H1 (cell line): ENCODE results near the gene LPP. TPM values are rescaled to one million over a fixed set of nuclear protein-coding genes. Genes with fewer than 3 reads are reported as not detected.

Experiments used
- CTCF ChIA-PET: fragments of 300-600 bp; sonication (Branson Sonifier 250); formaldehyde crosslinking; loops from one replicate; lab custom pipeline; 2021; ENCODE audit not compliant: partially characterized antibody; lab: Charles Lee
- POLR2A ChIA-PET: fragments of 300-600 bp; sonication (Branson Sonifier 250); formaldehyde crosslinking; loops from one replicate; lab custom pipeline; 2021; ENCODE audit warnings: inconsistent platforms; ENCODE audit not compliant: partially characterized antibody; lab: Charles Lee
- DNase-seq, 2 experiments: peaks; one replicate each; pipeline versions ENCODE4 v3.0.0 to v3.0.0-alpha.2; 2010 to 2022; ENCODE audit warnings: low spot score in 2 of 2, low read depth in 1 of 2, mixed read lengths in 1 of 2
- FAIRE-seq: peaks from 2 replicates; lab custom pipeline; 2011; peaks lifted over from hg19 to GRCh38; lab: Jason Lieb, UNC
- H2AFZ ChIP-seq: 2 replicates; pipeline ENCODE4 v1.8.1; 2012; ENCODE audit warnings: low read length, inconsistent platforms
- H2AK5ac ChIP-seq: 2 replicates; pipeline ENCODE4 v1.6.1; 2013; ENCODE audit warnings: low read depth, low read length
- H2BK120ac ChIP-seq: replicated peaks from 2 replicates; pipeline ENCODE3; 2013; ENCODE audit warnings: low read depth, low read length, inconsistent platforms
- H2BK12ac ChIP-seq: 2 replicates; pipeline ENCODE4 v1.6.1; 2013; ENCODE audit warnings: low read depth, low read length
- H2BK15ac ChIP-seq: 2 replicates; pipeline ENCODE4 v1.6.1; 2013; ENCODE audit warnings: low read length
- H2BK20ac ChIP-seq: 2 replicates; pipeline ENCODE4 v1.6.1; 2013; ENCODE audit warnings: low read length
- H2BK5ac ChIP-seq: 2 replicates; pipeline ENCODE4 v1.6.1; 2013; ENCODE audit warnings: low read depth, low read length
- H3K14ac ChIP-seq: 2 replicates; pipeline ENCODE4 v1.6.1; 2013; ENCODE audit warnings: inconsistent platforms; ENCODE audit not compliant: insufficient read length
- H3K18ac ChIP-seq: 2 replicates; pipeline ENCODE4 v1.6.1; 2013; ENCODE audit warnings: low read length; ENCODE audit errors: extremely low read depth
- H3K23ac ChIP-seq: 2 replicates; pipeline ENCODE4 v1.6.1; 2013; ENCODE audit warnings: inconsistent platforms; ENCODE audit not compliant: insufficient read length
- H3K23me2 ChIP-seq: 2 replicates; pipeline ENCODE4 v1.6.1; 2013; ENCODE audit warnings: low read depth, low read length
- H3K27ac ChIP-seq: 2 replicates; pipeline ENCODE4 v1.6.1; 2011; ENCODE audit warnings: low read depth, low read length, inconsistent platforms
- H3K27me3 ChIP-seq, 4 experiments: replicated peaks in 1 of 4; 1 replicate in 1 of 4; 2 replicates in 3 of 4; pipeline versions ENCODE4 v1.6.1 to v1.8.1; 2011 to 2013; ENCODE audit warnings: low read length in 3 of 4, mild to moderate bottlenecking in 3 of 4, inconsistent platforms in 2 of 4, mixed read lengths in 2 of 4, moderate library complexity in 1 of 4; ENCODE audit not compliant: control insufficient read depth in 3 of 4, insufficient read depth in 3 of 4; ENCODE audit errors: extremely low read depth in 1 of 4
- H3K36me3 ChIP-seq, 4 experiments: 2 replicates each; pipeline versions ENCODE4 v1.6.1 to v1.8.1; 2011 to 2013; ENCODE audit warnings: mild to moderate bottlenecking in 4 of 4, low read length in 3 of 4, moderate library complexity in 2 of 4, control low read depth in 1 of 4, inconsistent platforms in 1 of 4; ENCODE audit not compliant: insufficient read depth in 4 of 4, control insufficient read depth in 2 of 4
- H3K4ac ChIP-seq: replicated peaks from 2 replicates; pipeline ENCODE3; 2013; ENCODE audit warnings: low read length, low read depth, mixed read lengths, inconsistent platforms; ENCODE audit not compliant: insufficient read length
- H3K4me1 ChIP-seq, 4 experiments: replicated peaks in 1 of 4; 1 replicate in 1 of 4; 2 replicates in 3 of 4; pipeline versions ENCODE4 v1.6.1 to v1.8.1; 2011 to 2013; ENCODE audit warnings: low read length in 3 of 4, inconsistent platforms in 2 of 4, mixed read lengths in 1 of 4; ENCODE audit not compliant: insufficient read depth in 4 of 4, control insufficient read depth in 3 of 4
- H3K4me2 ChIP-seq, 2 experiments: 2 replicates each; pipeline versions ENCODE4 v1.6.1 to v1.8.1; 2011 to 2013; ENCODE audit warnings: low read depth in 2 of 2, low read length in 2 of 2, control low read depth in 1 of 2, inconsistent platforms in 1 of 2, mild to moderate bottlenecking in 1 of 2; ENCODE audit not compliant: insufficient read depth in 1 of 2
- H3K4me3 ChIP-seq, 4 experiments: fragments of 200-600, 300-600 bp in 1 of 4; sonication (generic), shearing (Covaris generic), sonication (Bioruptor Twin) in 1 of 4; 2 replicates each; pipeline versions ENCODE4 v1.5.1 to v1.8.1; 2011 to 2016; ENCODE audit warnings: low read length in 4 of 4, low read depth in 3 of 4, control low read depth in 2 of 4, inconsistent platforms in 2 of 4, mild to moderate bottlenecking in 2 of 4, mixed read lengths in 1 of 4, moderate library complexity in 1 of 4; ENCODE audit not compliant: insufficient read depth in 2 of 4; ENCODE audit errors: extremely low read depth in 1 of 4
- H3K56ac ChIP-seq: replicated peaks from 2 replicates; pipeline ENCODE3; 2013; ENCODE audit warnings: low read depth, mild to moderate bottlenecking, mixed read lengths, low read length, inconsistent platforms; ENCODE audit not compliant: insufficient read length
- H3K79me1 ChIP-seq: 2 replicates; pipeline ENCODE4 v1.6.1; 2013; ENCODE audit warnings: low read depth, low read length, control low read depth
- H3K79me2 ChIP-seq, 2 experiments: 2 replicates each; pipeline versions ENCODE4 v1.6.1 to v1.8.1; 2012 to 2013; ENCODE audit warnings: low read length in 2 of 2, mild to moderate bottlenecking in 2 of 2, inconsistent platforms in 1 of 2; ENCODE audit not compliant: insufficient read depth in 2 of 2, control insufficient read depth in 1 of 2
- H3K9ac ChIP-seq, 4 experiments: replicated peaks in 1 of 4; 1 replicate in 1 of 4; 2 replicates in 3 of 4; pipeline versions ENCODE4 v1.6.1 to v1.8.1; 2011 to 2013; ENCODE audit warnings: low read depth in 3 of 4, low read length in 3 of 4, control low read depth in 2 of 4, mild to moderate bottlenecking in 2 of 4, moderate library complexity in 2 of 4, inconsistent platforms in 1 of 4; ENCODE audit errors: extremely low read depth in 1 of 4
- H3K9me3 ChIP-seq, 2 experiments: 2 replicates each; pipeline versions ENCODE4 v1.6.1 to v1.8.1; 2012 to 2013; ENCODE audit warnings: mild to moderate bottlenecking in 2 of 2, moderate library complexity in 2 of 2, control low read depth in 1 of 2, inconsistent platforms in 1 of 2, low read depth in 1 of 2, low read length in 1 of 2, mixed read lengths in 1 of 2; ENCODE audit not compliant: insufficient read depth in 2 of 2
- H4K20me1 ChIP-seq, 2 experiments: replicated peaks in 1 of 2; 2 replicates each; pipeline versions ENCODE3 to v1.8.1; 2011 to 2013; ENCODE audit warnings: inconsistent platforms in 2 of 2, low read length in 2 of 2, mild to moderate bottlenecking in 1 of 2; ENCODE audit not compliant: insufficient read depth in 2 of 2, control insufficient read depth in 1 of 2
- H4K5ac ChIP-seq: 2 replicates; pipeline ENCODE4 v1.6.1; 2013; ENCODE audit warnings: low read length, low read depth, mixed read lengths, inconsistent platforms; ENCODE audit not compliant: insufficient read length
- H4K8ac ChIP-seq: 2 replicates; pipeline ENCODE4 v1.8.0; 2013; ENCODE audit warnings: mild to moderate bottlenecking, moderate library complexity, low read length, inconsistent platforms; ENCODE audit not compliant: insufficient read depth; ENCODE audit errors: extremely low read depth
- H4K91ac ChIP-seq: replicated peaks from 2 replicates; pipeline ENCODE3; 2013; ENCODE audit warnings: low read length, mixed read lengths, inconsistent platforms; ENCODE audit not compliant: insufficient read length
- CBX5 ChIP-seq: fragments of 300-800, 300-1000 bp; sonication (generic); IDR thresholded peaks from 2 replicates; pipeline ENCODE4 v1.7.1; 2016; ENCODE audit warnings: antibody characterized with exemption, low read length, low read depth
- EZH2 ChIP-seq: fragments of 200-600 bp; sonication (generic); IDR thresholded peaks from 2 replicates; pipeline ENCODE4 v1.7.1; 2012; ENCODE audit warnings: low read depth, mild to moderate bottlenecking, moderate library complexity, low read length, inconsistent platforms; ENCODE audit not compliant: severe bottlenecking
- MAFK ChIP-seq: IDR thresholded peaks from 2 replicates; pipeline ENCODE4 v1.6.1; 2012; ENCODE audit warnings: low read depth, mild to moderate bottlenecking, improper control_type of control experiment, low read length
- ZNF274 ChIP-seq: IDR thresholded peaks from 2 replicates; pipeline ENCODE4 v1.7.0; 2012; ENCODE audit warnings: low read length, borderline replicate concordance; ENCODE audit errors: extremely low read depth
- WGBS, 2 experiments: shearing (Covaris generic) in 1 of 2; methylation state at CpG; one replicate each; pipeline versions ENCODE4 v1.1.6 to v1.1.7; 2013 to 2015; ENCODE audit warnings: low lambda C conversion rate in 2 of 2, mixed read lengths in 2 of 2, inconsistent platforms in 1 of 2, low coverage in 1 of 2, missing lambda C conversion rate in 1 of 2; ENCODE audit not compliant: insufficient replicate concordance in 2 of 2, insufficient coverage in 1 of 2, insufficient read length in 1 of 2; ENCODE audit errors: extremely low coverage in 1 of 2, missing lambda C conversion rate in 1 of 2; 5-methylcytosine and 5-hydroxymethylcytosine counted together
- polyA plus RNA-seq, 7 experiments: library from polyadenylated mRNA; depleted of rRNA in 3 of 7; stranded (reverse) in 5 of 7; unstranded in 2 of 7; fragments of >200 nt in 5 of 7; fragments of 200-250 nt in 2 of 7; gene quantifications; 1 replicate in 5 of 7; 2 replicates in 1 of 7; 4 replicates in 1 of 7; pipeline versions ENCODE4 v1.2.1 to v1.2.3, GENCODE V29; 2011 to 2013; ENCODE audit warnings: missing spikeins in 2 of 7, mixed read lengths in 2 of 7
- total RNA-seq: library from RNA; stranded (reverse); fragmentation: NEBNext Ultra II Directional; extraction: Animal tissue kit (Norgen Biotek cat#: 25700); gene quantifications from 2 replicates; pipeline ENCODE4 v1.2.1, GENCODE V29; 2021
- TF ChIP-seq, protein P1 (sequence below): IDR thresholded peaks from 2 replicates; pipeline ENCODE4 v1.6.1; 2011; ENCODE audit warnings: low read length, improper control_type of control experiment

Gene LPP
- total and polyA plus RNA-seq, 2 of the 8 experiments (the other 6 are each of a cell fraction or from before 2014, with no cell fraction given): 10.0 to 53.3 TPM

- Histone ChIP-seq H2AK5ac (no peak overlapping the region), H3K4me3 (no peak overlapping the region), H3K23ac (no peak overlapping the region), H4K5ac (no peak overlapping the region), H4K20me1 (no peaks in the 10 kb centered on the region), H3K79me1 (no peaks in the 10 kb centered on the region), H3K79me2 (no peaks in the 10 kb centered on the region), H3K27ac (no peak overlapping the region), H3K4me2 (no peak overlapping the region), H3K9me3 (no peaks in the 10 kb centered on the region), H2BK15ac (no peak overlapping the region), H3K18ac (no peak overlapping the region), H3K36me3 (no peaks in the 10 kb centered on the region), H4K8ac (no peak overlapping the region), H3K9ac (no peak overlapping the region), H3K56ac (no peak overlapping the region), H2BK5ac (no peak overlapping the region), H2BK120ac (no peak overlapping the region), H2BK12ac (no peak overlapping the region), H3K27me3 (no peaks in the 10 kb centered on the region), H4K91ac (no peak overlapping the region), H3K14ac (no peak overlapping the region), H3K23me2 (no peaks in the 10 kb centered on the region), H2AFZ (no peak overlapping the region), H2BK20ac (no peak overlapping the region), H3K4me1 (no peaks in the 10 kb centered on the region), H3K4ac (no peak overlapping the region)
- DNase-seq (no peak), FAIRE-seq (no peak)
- 93% methylated on average over 3 of the region's 3 CpGs; no CpG with 5 or more reads in 1 of the 2 experiments for WGBS, 2 experiments
- ChIA-PET CTCF (interaction anchor here (1.0 to 1.4 kb wide), 2 partner anchors 25 to 99 kb away, joined by 3 read pairs; no protein-coding TSS in a partner anchor), POLR2A (no interaction called here)
- TF ChIP-seq CBX5 (no peak), ZNF274 (no peak), EZH2 (no peak), MAFK (no peak)
- TF ChIP-seq, protein P1, sequence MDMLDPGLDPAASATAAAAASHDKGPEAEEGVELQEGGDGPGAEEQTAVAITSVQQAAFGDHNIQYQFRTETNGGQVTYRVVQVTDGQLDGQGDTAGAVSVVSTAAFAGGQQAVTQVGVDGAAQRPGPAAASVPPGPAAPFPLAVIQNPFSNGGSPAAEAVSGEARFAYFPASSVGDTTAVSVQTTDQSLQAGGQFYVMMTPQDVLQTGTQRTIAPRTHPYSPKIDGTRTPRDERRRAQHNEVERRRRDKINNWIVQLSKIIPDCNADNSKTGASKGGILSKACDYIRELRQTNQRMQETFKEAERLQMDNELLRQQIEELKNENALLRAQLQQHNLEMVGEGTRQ: no peak
Measured at GRCh38 chr3:188855675-188856074, 701.7 kb downstream of the LPP start.
